Measurements from ENCODE around the gene DCAF7.

- TF ChIP-seq CHD2 (IDR thresholded peaks at IDR 0.05; ENCODE audit: low read length, partially characterized antibody): no peak
- TF ChIP-seq CTCF (IDR thresholded peaks at IDR 0.05): no peak
- TF ChIP-seq SMC3 (IDR thresholded peaks at IDR 0.05; ENCODE audit: low read depth, low read length): no peak
- TF ChIP-seq GABPA (IDR thresholded peaks at IDR 0.05; ENCODE audit: low read depth): no peak
- no peak for TF ChIP-seq REST (IDR thresholded peaks at IDR 0.05; ENCODE audit: low read depth, low read length)
- no peak for TF ChIP-seq ZBTB33 (IDR thresholded peaks at IDR 0.05; ENCODE audit: borderline replicate concordance, low read depth)
- no peak for TF ChIP-seq EP300 (IDR thresholded peaks at IDR 0.05; ENCODE audit: borderline replicate concordance in 1 of 2, low read depth in 1 of 2, low read length in 1 of 2)
- no peak for TF ChIP-seq MAX (IDR thresholded peaks at IDR 0.05; ENCODE audit: low read depth)
- TF ChIP-seq RFX5 (IDR thresholded peaks at IDR 0.05; ENCODE audit: low read length): no peak
- no peak for TF ChIP-seq JUND (IDR thresholded peaks at IDR 0.05)
- TF ChIP-seq IRF3 (IDR thresholded peaks at IDR 0.05; ENCODE audit: low read depth, low read length): no peak
Observed at GRCh38 chr17:63633742-63634141, 83.5 kb downstream of the DCAF7 start.

Data from SK-N-SH (cell line).